Fibroblast of lung (primary cell): ENCODE measurements around the gene SSMEM1. TPM values are rescaled to one million over a fixed set of nuclear protein-coding genes. Genes with fewer than 3 reads are reported as not detected.

Source experiments
- DNase-seq, 2 donors: peaks; one replicate each; pipeline versions ENCODE4 v3.0.0 to v3.0.0-alpha.2; 2010; ENCODE audit warnings: low read depth in 2 of 2
- H2AFZ ChIP-seq: 2 replicates; pipeline ENCODE4 v1.5.1; 2012; ENCODE audit warnings: low read length, control low read depth, inconsistent platforms
- H3K27ac ChIP-seq: 2 replicates; pipeline ENCODE4 v1.5.1; 2011; ENCODE audit warnings: low read length, control low read depth; ENCODE audit not compliant: insufficient read depth
- H3K27me3 ChIP-seq: 2 replicates; pipeline ENCODE4 v1.5.1; 2011; ENCODE audit warnings: mild to moderate bottlenecking, low read length; ENCODE audit not compliant: control insufficient read depth, insufficient read depth
- H3K36me3 ChIP-seq: 2 replicates; pipeline ENCODE4 v1.5.1; 2011; ENCODE audit warnings: low read length; ENCODE audit not compliant: control insufficient read depth, insufficient read depth
- H3K4me1 ChIP-seq: 2 replicates; pipeline ENCODE4 v1.5.1; 2011; ENCODE audit warnings: low read length; ENCODE audit not compliant: control insufficient read depth, insufficient read depth; ENCODE audit errors: extremely low read depth
- H3K4me2 ChIP-seq: 2 replicates; pipeline ENCODE4 v1.5.1; 2011; ENCODE audit warnings: low read length, control low read depth; ENCODE audit not compliant: insufficient read depth; ENCODE audit errors: extremely low read depth
- H3K4me3 ChIP-seq, 4 experiments: fragments of 200-600 bp in 1 of 4; sonication (generic) in 1 of 4; replicated peaks in 1 of 4; 2 replicates each; pipeline ENCODE4 v1.5.1; 2011 to 2016; ENCODE audit warnings: low read length in 4 of 4, low read depth in 3 of 4, mild to moderate bottlenecking in 3 of 4, control low read depth in 2 of 4, inconsistent platforms in 1 of 4, mixed read lengths in 1 of 4; ENCODE audit not compliant: insufficient read depth in 1 of 4; ENCODE audit errors: control extremely low read depth in 1 of 4
- H3K79me2 ChIP-seq: 2 replicates; pipeline ENCODE4 v1.5.1; 2012; ENCODE audit warnings: mild to moderate bottlenecking, low read length, inconsistent platforms; ENCODE audit not compliant: control insufficient read depth, insufficient read depth
- H3K9ac ChIP-seq: 2 replicates; pipeline ENCODE4 v1.5.1; 2011; ENCODE audit warnings: mild to moderate bottlenecking, low read length, control low read depth; ENCODE audit not compliant: insufficient read depth
- H3K9me3 ChIP-seq: 2 replicates; pipeline ENCODE4 v1.5.1; 2012; ENCODE audit warnings: low read depth, low read length; ENCODE audit not compliant: control insufficient read depth, insufficient read depth
- H4K20me1 ChIP-seq: 2 replicates; pipeline ENCODE4 v1.5.1; 2011; ENCODE audit warnings: low read length; ENCODE audit not compliant: control insufficient read depth, insufficient read depth; ENCODE audit errors: extremely low read depth
- EZH2 ChIP-seq: IDR thresholded peaks from 2 replicates; pipeline ENCODE4 v1.5.1; 2012; ENCODE audit warnings: low read length, control low read depth, mild to moderate bottlenecking; ENCODE audit errors: missing control alignments
- polyA plus RNA-seq, 2 donors: library from polyadenylated mRNA; depleted of rRNA in 1 of 2; stranded (reverse) in 1 of 2; unstranded in 1 of 2; fragments of >200 nt; gene quantifications; 2 replicates each; pipeline ENCODE4 v1.2.1, GENCODE V29; 2011 to 2012; ENCODE audit warnings: missing spikeins in 1 of 2
- total RNA-seq: library from RNA; depleted of rRNA; stranded (reverse); fragments of >200 nt; gene quantifications from 2 replicates; pipeline ENCODE4 v1.2.1, GENCODE V29; 2014
- TF ChIP-seq, protein P1 (sequence below), 2 donors: IDR thresholded peaks in 1 of 2; conservative IDR thresholded peaks in 1 of 2; 1 replicate in 1 of 2; 2 replicates in 1 of 2; pipeline ENCODE4 v1.5.1; 2011 to 2012; ENCODE audit warnings: low read length in 2 of 2, control low read depth in 1 of 2, inconsistent platforms in 1 of 2, low read depth in 1 of 2, mild to moderate bottlenecking in 1 of 2

Gene SSMEM1
- total and polyA plus RNA-seq, 2 donors (not counting 1 experiment from before 2014, with no cell fraction given), result not detected

DNA sequence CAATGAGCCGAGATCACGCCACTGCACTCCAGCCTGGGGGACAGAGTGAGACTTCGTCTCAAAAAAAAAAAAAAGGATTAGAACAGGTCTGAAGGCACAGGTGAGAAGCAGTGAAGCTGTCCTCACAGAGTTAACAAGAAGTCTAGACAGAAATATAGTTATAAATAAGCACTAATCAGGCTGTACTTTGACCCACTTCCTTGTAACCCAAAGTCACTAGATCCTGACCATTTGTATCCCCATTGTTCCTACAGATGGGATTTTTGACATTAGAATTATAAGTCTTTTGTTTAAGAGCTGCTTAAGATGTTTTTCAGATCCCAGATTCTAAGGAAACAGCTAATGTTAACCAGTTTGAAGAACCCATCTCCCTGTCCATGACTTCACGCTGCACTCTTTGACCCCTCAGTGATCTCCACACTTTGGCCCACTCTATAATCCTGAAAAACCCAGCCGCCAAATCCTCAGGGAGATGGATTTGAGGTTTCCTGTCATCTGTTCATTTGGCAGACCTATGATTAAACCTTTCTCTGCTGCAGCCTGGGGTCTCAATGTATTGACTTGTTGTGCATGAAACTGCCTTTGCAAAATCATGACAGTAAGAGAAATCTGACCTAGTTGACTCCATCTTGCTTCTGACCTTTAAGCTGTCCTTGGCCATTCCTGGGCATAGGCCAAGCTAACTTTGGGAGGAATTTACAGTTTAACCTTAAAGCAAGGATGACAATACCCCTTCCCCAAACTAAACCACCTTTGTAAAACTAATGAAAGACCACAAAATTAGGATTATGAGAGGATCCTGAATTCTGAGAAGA, 11.4 kb downstream of the SSMEM1 start:
- H3K4me2 ChIP-seq, result no peak overlapping the region
- H2AFZ ChIP-seq, result no peak overlapping the region
- H3K9me3 ChIP-seq, result no peaks in the 10 kb centered on the region
- no peaks in the 10 kb centered on the region for H3K27me3 ChIP-seq
- H3K4me1 ChIP-seq, result no peaks in the 10 kb centered on the region
- no peak for TF ChIP-seq EZH2
- TF ChIP-seq, protein P1, sequence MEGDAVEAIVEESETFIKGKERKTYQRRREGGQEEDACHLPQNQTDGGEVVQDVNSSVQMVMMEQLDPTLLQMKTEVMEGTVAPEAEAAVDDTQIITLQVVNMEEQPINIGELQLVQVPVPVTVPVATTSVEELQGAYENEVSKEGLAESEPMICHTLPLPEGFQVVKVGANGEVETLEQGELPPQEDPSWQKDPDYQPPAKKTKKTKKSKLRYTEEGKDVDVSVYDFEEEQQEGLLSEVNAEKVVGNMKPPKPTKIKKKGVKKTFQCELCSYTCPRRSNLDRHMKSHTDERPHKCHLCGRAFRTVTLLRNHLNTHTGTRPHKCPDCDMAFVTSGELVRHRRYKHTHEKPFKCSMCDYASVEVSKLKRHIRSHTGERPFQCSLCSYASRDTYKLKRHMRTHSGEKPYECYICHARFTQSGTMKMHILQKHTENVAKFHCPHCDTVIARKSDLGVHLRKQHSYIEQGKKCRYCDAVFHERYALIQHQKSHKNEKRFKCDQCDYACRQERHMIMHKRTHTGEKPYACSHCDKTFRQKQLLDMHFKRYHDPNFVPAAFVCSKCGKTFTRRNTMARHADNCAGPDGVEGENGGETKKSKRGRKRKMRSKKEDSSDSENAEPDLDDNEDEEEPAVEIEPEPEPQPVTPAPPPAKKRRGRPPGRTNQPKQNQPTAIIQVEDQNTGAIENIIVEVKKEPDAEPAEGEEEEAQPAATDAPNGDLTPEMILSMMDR (conservative IDR thresholded peaks at IDR 0.05 in 1 of 2, IDR thresholded peaks at IDR 0.05 in 1 of 2; ENCODE audit: low read depth in 1 of 2, low read length in 2 of 2), result no peak
- no peak overlapping the region for H3K4me3 ChIP-seq
- no peak for DNase-seq
- no peak overlapping the region for H3K27ac ChIP-seq
- H3K9ac ChIP-seq, result no peak overlapping the region
- H4K20me1 ChIP-seq, result no peaks in the 10 kb centered on the region
- no peaks in the 10 kb centered on the region for H3K36me3 ChIP-seq
- no peaks in the 10 kb centered on the region for H3K79me2 ChIP-seq

DNA sequence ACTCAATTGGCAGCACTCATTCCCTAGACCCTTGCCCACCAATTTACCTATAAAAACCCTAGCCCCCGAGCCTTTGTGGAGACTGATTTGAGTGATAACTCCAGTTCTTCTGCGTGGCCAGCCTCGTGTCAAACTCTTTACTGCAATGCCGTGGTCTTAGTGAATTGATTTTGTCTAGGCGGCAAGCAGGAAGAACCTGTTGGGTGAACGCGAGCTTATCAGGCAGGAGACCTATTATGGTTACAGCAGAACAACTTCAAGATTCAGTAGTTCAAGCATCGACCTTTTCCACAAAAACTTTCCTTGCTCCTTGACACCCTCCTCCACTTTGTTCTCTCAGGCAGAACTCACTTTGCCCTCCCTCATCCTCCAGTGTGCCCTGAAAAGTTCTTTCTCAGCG, 12.2 kb downstream of the SSMEM1 start:
- Histone ChIP-seq H2AFZ (no peak overlapping the region), H3K9ac (no peak overlapping the region), H3K79me2 (no peaks in the 10 kb centered on the region), H3K36me3 (no peaks in the 10 kb centered on the region), H3K4me2 (no peak overlapping the region), H3K4me3 (no peak overlapping the region), H3K4me1 (no peaks in the 10 kb centered on the region), H3K27ac (no peak overlapping the region), H3K9me3 (no peaks in the 10 kb centered on the region), H3K27me3 (no peaks in the 10 kb centered on the region), H4K20me1 (no peaks in the 10 kb centered on the region)
- DNase-seq, result no peak
- TF ChIP-seq, protein P1 (conservative IDR thresholded peaks at IDR 0.05 in 1 of 2, IDR thresholded peaks at IDR 0.05 in 1 of 2; ENCODE audit: low read depth in 1 of 2, low read length in 2 of 2), result no peak
- no peak for TF ChIP-seq EZH2

DNA sequence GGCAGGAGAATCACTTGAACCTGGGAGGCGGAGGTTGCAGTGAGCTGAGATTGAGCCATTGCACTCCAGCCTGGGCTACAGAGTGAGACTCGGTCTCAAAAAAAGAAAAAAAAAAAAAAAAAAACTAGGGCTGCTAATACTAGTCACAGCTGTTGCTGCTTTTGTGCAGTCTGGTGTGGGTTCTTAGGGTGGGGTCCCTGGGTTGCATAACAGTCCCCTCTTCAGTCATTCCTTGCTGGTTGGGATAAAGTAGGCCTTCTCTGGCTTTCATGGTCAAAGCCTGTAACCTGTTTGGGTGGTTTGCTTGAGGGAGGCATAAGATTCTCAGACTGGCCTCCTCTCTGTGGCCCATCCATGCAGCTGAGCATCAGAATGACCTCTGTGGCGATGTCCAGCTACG, 14.1 kb downstream of the SSMEM1 start:
- Histone ChIP-seq H3K27me3 (no peaks in the 10 kb centered on the region), H3K4me1 (no peaks in the 10 kb centered on the region), H3K27ac (no peak overlapping the region), H2AFZ (no peak overlapping the region), H3K79me2 (no peaks in the 10 kb centered on the region), H3K4me3 (no peak overlapping the region), H3K9me3 (no peaks in the 10 kb centered on the region), H3K9ac (no peak overlapping the region), H4K20me1 (no peaks in the 10 kb centered on the region), H3K36me3 (no peaks in the 10 kb centered on the region), H3K4me2 (no peak overlapping the region)
- TF ChIP-seq, protein P1 (conservative IDR thresholded peaks at IDR 0.05 in 1 of 2, IDR thresholded peaks at IDR 0.05 in 1 of 2; ENCODE audit: low read depth in 1 of 2, low read length in 2 of 2), result no peak
- no peak for TF ChIP-seq EZH2
- DNase-seq, result no peak
